ENCODE data around the gene GABPB2. TPM values are rescaled to one million over a fixed set of nuclear protein-coding genes. Genes with fewer than 3 reads are reported as not detected.

GABPB2 gene
- total RNA-seq, 4 donors from 2014 or later: 16.2 to 20.6 (median 18.1) TPM

GRCh38 chr1:151060007-151060656 is 10.4 kb upstream of the GABPB2 start, which contains the start of gene MLLT11:
TSS of gene MLLT11 (plus strand) at chr1:151060397. CDS start at chr1:151067225, 6,828 bp downstream.
- no peak for DNase-seq (ENCODE audit: low spot score in 2 of 2)
- Histone ChIP-seq H3K27ac (peak within 1 kb of the TSS; percentile 95), H3K36me3 (peaks cover 10% of the 10 kb centered on the region), H3K9me3 (no peaks in the 10 kb centered on the region), H3K27me3 (no peaks in the 10 kb centered on the region), H3K4me3 (peak within 1 kb of the TSS; percentile 85), H3K4me1 (peaks cover 45% of the 10 kb centered on the region)
- WGBS: 4% methylated on average over 15 of the region's 15 CpGs
- no peak for TF ChIP-seq POLR2A (IDR thresholded peaks at IDR 0.05)
- no peak for TF ChIP-seq EP300 (IDR thresholded peaks at IDR 0.05)
- TF ChIP-seq CTCF (IDR thresholded peaks at IDR 0.05): no peak
- TF ChIP-seq POLR2AphosphoS5 (IDR thresholded peaks at IDR 0.05): no peak

GRCh38 chr1:151060657-151061421 is 9.7 kb upstream of the GABPB2 start:
- no peak for TF ChIP-seq POLR2A (IDR thresholded peaks at IDR 0.05)
- no peak for TF ChIP-seq CTCF (IDR thresholded peaks at IDR 0.05)
- TF ChIP-seq POLR2AphosphoS5 (IDR thresholded peaks at IDR 0.05): no peak
- TF ChIP-seq EP300 (IDR thresholded peaks at IDR 0.05): no peak
- 59% methylated on average over 4 of the region's 4 CpGs for WGBS
- peaks cover 39% of the 10 kb centered on the region for H3K4me1 ChIP-seq
- peaks cover 2% of the 10 kb centered on the region for H3K36me3 ChIP-seq
- no peak for DNase-seq (ENCODE audit: low spot score in 2 of 2)
- H3K27ac ChIP-seq: no peak overlapping the region
- no peaks in the 10 kb centered on the region for H3K9me3 ChIP-seq
- H3K4me3 ChIP-seq: peak overlapping the region; percentile 85
- no peaks in the 10 kb centered on the region for H3K27me3 ChIP-seq

GRCh38 chr1:151061704-151062103 is 8.9 kb upstream of the GABPB2 start:
- Histone ChIP-seq H3K4me1 (peaks cover 30% of the 10 kb centered on the region), H3K27ac (no peak overlapping the region), H3K9me3 (no peaks in the 10 kb centered on the region), H3K4me3 (no peak overlapping the region), H3K36me3 (no peaks in the 10 kb centered on the region), H3K27me3 (no peaks in the 10 kb centered on the region)
- no peak for TF ChIP-seq POLR2AphosphoS5 (IDR thresholded peaks at IDR 0.05)
- no peak for TF ChIP-seq POLR2A (IDR thresholded peaks at IDR 0.05)
- DNase-seq (ENCODE audit: low spot score in 2 of 2): no peak
- WGBS: 78% methylated on average over 2 of the region's 2 CpGs

- DNase-seq (ENCODE audit: low spot score in 2 of 2): no peak
- Histone ChIP-seq H3K9me3 (no peaks in the 10 kb centered on the region), H3K27me3 (no peaks in the 10 kb centered on the region), H3K27ac (no peak overlapping the region), H3K4me1 (peaks cover 19% of the 10 kb centered on the region), H3K36me3 (no peaks in the 10 kb centered on the region), H3K4me3 (no peak overlapping the region)
- WGBS: 54% methylated on average over 3 of the region's 3 CpGs
- TF ChIP-seq CTCF (IDR thresholded peaks at IDR 0.05) (no peak), EP300 (IDR thresholded peaks at IDR 0.05) (no peak), POLR2A (IDR thresholded peaks at IDR 0.05) (no peak), POLR2AphosphoS5 (IDR thresholded peaks at IDR 0.05) (no peak)
Observed at GRCh38 chr1:151062741-151063371, 7.7 kb upstream of the GABPB2 start.

GRCh38 chr1:151065089-151065645 is 5.4 kb upstream of the GABPB2 start:
- peaks cover 10% of the 10 kb centered on the region for H3K4me1 ChIP-seq

More at GRCh38 chr1:151065089-151065645, 5.4 kb upstream of the GABPB2 start:
- Histone ChIP-seq H3K27me3 (no peaks in the 10 kb centered on the region), H3K9me3 (no peaks in the 10 kb centered on the region), H3K27ac (no peak overlapping the region), H3K4me3 (no peak overlapping the region), H3K36me3 (no peaks in the 10 kb centered on the region)
- DNase-seq (ENCODE audit: low spot score in 2 of 2): no peak
- no peak for TF ChIP-seq POLR2AphosphoS5 (IDR thresholded peaks at IDR 0.05)
- TF ChIP-seq EP300 (IDR thresholded peaks at IDR 0.05): no peak
- no peak for TF ChIP-seq POLR2A (IDR thresholded peaks at IDR 0.05)
